Stromal cell of bone marrow (primary cell): ENCODE measurements around the gene PELI2.

Source experiments
- DNase-seq: peaks from one replicate; pipeline ENCODE4 v3.0.0-alpha.2; 2012; ENCODE audit warnings: low read depth

PELI2 gene

DNA sequence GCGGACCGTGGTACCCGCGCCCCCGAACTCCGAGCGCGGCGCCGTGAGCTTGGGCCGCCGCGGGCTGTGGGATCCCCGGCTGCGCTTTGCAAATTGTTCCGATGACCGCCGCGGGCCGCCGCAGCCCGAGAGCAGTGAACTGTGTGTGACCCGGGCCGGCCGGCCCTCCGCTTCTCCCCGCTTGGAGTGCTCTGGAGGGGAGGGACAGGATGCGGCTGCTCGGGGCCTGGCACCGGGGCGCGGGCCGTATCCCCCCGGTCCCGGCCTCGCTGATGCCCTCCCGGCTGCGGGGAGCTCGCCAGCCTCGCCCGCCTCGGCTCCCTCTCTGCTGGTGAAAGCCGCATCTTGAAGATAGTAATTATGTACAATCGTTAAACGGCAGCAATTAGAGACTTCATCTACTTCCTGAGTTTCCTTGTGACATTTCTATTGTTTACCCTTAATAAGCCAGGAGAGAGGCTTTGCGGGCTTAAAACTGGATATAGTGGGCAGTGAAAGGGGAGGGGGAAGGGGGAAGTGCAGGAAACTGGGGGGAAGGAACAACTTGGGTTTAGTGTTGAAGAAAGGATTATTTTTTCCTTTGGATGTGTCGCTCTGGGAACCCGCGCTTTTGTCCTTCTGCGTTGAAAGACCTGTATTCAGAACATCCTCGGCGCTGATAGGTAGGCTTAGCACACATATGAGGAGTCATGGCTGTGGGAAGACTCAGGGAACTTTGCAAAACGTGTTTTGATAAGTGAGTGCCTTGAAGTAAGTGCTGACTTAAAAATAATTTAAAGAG is 1.2 kb downstream of the PELI2 start:
- no peak for DNase-seq

DNA sequence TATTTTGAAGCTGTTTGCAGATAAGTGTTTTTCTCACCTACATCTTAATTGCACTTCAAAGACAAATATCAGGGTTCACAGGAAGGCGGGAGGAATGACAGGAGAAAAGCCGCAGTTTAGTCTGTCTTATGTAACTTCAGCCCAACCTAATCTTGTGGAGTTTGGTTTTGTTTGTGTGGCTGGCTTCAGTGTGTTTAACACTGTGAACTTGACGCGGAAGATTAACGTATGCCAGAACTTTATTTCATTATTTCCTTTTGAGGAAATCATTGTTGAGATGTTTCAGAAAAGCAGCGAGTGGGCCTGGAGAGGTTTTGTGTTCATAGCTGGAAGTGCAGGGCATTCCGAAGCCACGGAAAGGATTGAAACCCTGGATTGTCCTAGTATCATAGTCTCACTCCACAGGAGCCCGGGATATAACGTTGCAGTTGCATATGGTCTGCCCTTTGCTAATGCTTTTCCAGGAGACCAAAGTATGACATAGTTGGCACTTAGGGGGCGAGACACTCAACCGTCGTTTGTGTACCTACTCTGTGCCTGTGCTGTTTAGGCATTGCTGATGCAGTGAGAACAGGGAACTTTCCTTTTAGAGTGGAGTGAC is 2.0 kb downstream of the PELI2 start:
- DNase-seq, result no peak

DNA sequence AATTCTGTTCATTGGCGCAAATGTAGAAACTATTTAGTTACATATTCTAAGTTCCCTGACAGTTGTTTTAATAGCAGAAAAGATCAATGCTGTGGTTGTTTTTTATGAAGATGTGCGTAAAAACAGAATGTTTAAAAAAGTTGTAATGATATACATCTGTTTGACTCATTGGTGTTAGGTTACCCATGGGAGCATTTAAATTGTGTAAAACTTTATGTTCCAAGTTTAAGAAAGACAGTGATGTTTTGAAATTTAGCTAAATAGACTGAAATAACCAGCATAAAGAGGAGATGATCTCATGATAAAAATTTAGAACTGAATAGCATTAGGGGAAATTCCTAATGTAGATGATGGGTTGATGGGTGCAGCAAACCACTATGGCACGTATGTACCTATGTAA is 3.6 kb downstream of the PELI2 start:
- no peak for DNase-seq

DNA sequence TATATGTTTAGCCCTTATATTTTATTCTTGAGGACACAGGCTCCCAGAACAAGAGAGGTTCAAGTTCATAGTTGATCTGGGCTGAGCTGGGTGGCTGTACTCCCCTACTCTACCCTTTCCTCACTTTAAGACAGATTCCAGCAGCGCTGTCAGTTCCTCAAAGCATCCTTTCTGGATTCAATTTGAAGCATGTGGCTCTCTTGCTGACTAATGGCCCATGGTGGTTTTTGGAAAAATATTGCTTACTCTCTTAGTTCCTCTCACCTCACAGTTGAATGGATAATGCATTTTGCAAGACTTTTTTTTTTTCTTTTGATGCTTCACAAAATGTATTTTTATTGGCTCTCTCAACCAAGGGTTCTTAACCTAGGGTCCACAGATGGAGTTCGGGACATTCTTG is 4.1 kb downstream of the PELI2 start:
- DNase-seq, result no peak

DNA sequence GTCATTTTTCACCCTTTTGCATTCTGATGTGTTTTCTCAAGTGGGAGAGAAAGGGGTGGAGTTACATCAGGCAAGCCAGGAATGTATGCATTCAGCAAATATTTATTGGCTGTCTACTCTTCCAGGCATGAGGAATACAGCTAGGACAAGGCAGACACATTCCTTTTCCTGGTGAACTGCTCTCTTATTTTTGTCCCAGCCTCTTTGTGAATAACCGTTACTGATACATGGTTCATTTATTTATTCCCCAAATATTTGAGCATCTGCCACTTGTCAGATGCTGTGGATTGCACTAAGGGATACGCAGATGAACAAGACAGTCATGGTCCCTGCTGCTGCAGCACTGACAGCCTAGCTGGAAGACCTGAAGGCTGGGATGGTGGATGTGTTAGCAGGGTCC is 6.1 kb downstream of the PELI2 start:
- DNase-seq, result no peak

DNA sequence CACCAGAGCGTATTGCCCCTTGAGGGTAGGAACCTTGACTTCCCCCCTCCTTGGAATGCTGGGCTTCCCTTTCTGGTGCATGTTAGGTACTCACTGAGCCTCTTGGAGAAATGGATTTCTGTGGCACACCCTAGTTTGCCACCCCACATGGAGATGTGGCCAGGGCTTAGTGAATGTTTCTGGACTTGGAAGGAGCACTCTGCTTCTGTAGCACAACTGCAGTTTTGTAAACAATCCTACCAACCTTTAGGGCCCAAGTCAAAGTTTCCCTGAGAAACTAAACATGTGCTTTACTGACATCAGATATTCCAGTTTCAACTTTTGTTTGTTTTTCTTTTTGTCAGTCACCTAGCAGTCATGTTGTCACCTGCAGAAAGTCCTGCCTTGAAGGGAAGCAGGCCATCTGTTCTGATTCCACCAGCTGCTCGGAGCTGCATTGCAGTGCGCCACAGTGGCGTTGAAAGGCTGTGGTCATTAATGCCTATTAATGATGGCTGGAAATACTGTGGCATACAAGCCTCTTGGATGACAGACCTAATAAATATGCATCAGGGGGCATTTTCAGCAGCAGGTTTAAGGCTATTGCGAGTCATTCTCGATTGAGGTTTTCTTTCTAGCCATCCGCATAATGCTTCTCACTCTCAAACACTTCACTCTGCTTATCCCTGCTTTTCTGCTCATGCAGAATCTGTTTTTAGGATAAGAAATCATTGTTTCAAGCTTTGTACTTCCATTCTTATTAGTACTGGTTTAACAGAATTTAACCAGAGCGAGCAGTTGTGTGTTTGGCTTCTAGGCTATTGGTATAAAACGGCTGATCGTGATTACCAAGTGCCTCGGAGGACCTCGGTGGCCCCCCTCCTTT is 7.8 kb downstream of the PELI2 start:
- no peak for DNase-seq

DNA sequence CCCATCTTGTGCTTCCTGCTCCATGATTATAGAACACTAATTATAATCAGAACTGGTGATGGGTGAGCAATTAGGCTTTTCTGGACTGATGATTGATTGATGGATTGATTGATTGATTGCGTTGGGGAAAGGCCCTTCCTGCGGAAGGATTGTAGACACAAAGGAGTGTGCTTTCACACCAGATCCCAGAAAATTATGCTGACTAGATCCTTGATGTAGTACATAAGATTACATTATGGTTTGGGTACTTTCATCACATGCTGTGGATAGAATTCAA is 8.4 kb downstream of the PELI2 start:
- no peak for DNase-seq

DNA sequence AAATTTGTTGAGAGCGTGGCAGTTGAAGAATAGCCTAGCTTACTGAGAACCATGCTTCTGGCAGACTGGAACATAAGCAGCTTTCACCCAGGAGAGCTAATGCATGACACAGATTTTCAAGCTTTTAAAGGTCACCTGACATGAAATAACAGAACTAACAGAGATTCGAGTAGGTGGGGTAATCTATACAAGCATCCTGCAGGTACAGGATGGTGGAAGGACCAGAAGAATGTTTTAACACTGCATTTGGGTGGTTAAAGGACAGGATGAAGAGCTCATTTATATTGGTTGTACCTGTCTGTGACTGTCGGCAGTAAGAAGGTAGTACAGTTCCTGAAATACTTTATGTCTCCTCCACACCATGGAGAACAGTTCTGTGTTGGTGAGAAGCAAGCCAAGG is 8.9 kb downstream of the PELI2 start:
- no peak for DNase-seq

DNA sequence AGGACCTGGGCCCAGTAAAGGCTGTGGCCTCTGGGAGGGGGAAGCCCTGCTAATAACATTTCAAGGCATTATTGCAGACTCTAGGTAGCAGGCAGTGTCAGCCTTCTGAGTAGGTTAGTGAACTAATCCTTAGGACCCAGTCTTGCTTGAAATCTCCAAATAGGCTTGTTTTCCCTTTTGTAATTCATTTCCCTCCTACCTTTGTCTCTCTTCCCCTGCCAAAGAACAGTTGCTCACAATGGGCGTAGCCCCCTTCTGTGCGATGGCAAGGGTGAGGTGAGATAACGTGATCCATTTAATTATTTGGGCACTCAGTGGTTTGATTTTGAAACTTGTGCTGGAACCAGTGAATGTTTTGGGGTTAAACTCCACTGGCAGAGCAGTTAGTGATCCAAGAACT is 10.9 kb downstream of the PELI2 start:
- no peak for DNase-seq

DNA sequence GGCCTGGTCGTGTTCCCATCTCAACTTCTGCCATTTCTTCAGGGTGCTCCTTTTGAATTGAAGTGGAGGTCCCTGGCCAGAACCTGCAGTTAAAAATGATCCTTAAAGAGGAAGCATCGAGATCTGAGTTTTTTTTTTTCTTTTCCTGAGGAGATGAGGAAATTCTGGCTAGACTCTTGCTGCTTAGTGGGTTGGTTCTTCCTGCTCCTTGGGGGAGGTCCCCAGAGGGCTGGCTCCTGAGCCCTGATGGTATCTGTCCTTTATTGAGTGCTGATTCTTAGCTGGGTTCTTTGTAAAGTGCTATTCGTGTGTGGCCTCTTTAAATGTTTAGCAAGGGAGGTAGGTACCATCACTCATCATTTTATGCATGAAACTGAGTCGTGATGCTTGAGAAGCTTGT is 11.7 kb downstream of the PELI2 start:
- no peak for DNase-seq

DNA sequence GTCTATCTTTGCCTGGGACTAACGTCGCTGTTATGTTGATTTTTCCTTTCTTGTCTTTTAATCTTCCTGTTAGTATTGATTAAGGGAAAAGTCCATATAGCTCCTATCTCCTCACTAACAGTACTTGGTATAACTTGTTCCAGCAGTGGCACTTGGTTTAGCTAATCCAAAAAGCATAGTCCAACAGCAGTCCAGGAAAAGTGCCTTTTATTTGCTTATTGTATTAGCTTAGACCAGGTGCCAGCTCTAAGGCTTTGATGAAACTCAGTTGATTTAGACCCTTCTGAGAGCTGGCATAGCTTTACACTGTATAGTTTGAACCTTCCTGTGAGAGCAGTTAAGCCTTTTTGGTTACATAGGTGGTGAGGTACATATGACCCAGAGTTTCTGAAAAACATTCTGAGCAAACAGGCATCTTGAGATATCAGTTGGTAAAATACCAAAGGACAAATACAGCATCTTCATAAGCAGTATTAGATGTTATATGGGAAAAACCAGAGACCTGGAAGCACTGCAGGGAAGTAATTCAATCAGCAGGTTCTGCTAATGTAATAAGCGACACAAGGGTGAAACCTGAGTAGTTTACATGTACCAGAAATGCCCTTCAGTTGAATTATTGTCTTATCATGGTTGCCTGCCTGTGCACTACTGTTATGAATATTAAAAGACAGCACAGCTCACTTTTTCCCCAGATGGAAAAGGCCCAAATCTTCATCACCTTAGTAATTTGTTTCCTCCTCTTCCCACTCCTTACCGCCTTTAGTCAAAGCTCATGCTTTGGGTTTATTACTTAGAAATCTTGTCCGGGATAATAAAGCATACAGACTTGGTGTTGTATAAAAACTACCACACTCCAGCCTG is 13.0 kb downstream of the PELI2 start:
- no peak for DNase-seq

DNA sequence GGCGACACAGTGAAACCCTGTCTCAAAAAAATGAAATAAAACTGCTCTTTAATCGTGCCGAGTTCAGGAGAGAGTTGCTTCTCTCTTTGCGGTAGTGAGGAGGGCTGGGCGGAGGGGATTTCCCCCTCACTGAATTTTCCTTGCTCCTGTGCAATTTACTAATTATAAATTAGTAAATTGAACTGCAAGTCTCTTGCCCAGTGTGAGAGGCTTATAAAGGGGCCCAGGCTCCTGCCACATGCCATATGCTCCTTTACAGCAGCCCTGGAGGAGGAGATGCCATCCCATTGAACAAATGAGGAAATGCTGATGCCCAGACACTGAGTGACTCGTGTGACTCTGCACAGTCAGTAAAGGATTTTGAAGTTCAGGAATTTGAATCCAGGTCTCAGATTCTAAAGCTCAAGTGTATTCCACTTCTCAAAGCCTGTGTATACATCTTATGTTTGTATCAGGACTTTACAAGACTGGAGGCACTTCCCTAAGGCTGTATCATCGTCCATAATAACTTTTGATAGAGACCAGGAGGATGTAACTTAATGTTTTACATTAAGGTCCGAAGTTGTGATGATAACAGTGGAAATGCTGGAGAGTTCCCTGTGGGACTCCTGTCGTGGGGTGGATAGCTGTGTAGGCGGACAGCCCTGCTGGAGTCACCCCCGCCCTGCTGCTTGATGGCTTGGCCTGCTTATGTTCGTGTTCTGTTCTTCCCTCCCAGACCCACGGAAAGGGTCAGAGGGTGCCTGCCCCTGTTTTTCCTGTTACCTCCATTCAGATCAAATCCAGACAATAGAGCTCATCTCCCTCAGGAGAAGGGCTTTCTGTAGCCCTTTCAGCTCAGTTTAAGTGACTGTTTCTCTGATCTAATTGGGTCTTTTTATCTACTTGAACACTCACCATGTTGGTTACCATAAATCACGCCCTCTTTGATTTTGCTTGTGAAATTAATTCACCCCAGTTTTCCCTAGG is 13.9 kb downstream of the PELI2 start:
- no peak for DNase-seq

DNA sequence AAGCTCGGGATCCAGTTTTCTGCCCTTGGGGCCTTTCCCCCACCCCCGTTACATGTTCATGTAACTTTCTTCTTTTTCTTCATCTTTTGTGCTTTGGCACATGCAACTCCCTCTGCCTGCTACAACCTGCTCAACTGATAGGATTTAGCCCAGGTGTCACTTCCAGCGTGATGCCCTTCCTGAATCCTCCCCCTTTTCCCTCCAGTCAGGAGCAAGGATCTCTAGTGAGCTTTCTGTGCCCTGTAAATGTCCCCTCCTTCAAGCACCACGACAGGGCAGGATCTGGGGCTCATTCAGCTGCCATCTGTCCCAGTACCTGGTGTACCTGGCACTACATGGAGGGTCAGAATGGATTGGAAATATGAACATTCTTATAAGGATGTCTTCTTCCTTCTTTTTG is 15.3 kb downstream of the PELI2 start:
- DNase-seq, result no peak

DNA sequence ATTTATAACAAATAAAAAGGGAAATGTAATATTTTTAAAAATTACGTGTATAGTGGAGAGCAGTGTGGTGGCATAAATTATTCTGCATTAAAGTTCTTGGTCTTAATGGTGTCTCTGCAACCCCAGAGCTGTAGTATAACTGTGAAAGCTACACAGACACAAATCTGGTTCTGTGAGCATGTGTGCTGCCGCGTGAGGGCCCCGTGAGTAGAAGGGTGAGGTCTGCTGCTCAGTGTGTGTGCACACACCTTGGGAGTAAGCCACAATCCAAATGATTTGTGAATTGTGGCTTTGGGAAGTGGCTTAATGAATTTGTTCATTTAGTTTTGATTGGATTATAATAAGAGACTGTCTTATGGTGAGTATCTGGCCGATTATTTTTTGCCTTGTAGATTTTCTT is 16.8 kb downstream of the PELI2 start:
- no peak for DNase-seq

DNA sequence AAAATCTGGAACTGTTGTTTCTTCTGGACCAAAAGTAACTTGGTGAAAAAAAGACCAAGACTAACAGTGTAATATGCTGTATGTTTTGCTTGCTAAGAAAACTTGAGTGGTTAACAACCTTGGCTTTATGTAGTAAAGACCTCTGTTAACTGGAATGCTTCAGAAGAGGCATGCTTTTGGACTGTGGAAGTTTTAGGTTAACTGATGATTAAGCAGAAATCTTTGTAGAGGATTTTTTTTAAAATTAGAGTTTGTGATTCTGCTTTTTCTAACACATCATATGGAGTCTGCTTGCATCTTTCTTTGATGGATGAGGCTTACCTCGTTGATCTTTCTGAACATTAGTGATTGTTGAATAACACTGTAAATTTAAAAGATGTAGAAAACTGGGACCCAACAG is 17.5 kb downstream of the PELI2 start:
- DNase-seq, result no peak

DNA sequence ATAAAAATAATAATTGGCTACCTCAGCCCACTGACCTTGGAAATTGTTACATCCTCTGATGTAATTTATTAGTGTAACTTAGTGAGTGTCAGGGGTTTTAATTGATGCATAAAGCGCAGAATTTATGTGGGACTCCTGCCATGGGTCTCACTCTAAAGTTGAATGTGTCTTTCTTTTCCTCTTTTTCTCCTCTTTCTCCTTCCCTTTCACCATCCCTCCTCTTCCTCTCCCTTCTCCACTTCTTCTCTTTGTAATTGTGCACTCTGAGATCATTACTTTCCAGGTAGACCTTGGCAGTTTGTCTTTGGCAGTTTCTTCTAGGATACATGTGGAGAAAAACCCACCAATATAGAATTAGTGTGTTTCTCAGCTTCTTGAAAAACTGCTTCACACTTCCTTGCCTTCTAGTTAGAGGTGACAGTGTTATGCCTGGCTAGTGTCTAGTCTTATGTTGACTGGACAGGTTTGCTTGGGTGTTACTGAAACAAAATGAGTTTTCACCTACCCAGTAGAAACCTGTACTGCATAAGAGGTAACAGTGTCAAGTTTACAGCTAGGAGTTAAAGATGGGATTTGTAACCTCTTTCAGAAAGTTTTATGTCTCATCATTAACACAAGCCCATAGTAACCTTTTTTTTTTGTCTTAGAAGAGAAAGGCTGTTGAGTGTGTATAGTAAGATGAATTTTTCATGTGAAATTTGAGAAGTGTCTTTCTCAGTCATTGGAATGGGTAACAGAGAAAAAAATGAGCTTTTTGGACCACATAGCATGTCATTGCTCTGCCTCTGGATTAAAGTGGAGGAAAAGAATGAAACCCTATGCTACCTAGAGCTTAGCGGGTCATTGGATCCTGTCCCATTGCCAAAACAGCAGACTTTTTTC is 18.6 kb downstream of the PELI2 start:
- no peak for DNase-seq

DNA sequence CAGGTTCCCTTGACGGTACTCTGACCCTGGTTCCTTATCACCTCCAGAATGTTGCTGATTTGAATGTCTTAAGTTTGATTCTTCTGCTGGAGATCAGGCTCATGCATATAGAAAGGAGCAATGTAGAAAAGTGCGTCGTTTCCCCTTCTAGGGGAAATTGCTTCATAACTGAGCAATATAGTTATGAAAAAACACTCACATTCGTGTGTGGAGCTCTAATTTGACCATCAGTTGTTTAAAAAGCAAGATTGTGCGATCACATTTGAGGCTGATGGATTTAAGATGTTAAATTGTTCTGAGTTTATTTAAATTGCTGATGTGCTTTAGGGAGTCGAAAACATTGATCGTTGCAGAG is 19.2 kb downstream of the PELI2 start:
- no peak for DNase-seq

DNA sequence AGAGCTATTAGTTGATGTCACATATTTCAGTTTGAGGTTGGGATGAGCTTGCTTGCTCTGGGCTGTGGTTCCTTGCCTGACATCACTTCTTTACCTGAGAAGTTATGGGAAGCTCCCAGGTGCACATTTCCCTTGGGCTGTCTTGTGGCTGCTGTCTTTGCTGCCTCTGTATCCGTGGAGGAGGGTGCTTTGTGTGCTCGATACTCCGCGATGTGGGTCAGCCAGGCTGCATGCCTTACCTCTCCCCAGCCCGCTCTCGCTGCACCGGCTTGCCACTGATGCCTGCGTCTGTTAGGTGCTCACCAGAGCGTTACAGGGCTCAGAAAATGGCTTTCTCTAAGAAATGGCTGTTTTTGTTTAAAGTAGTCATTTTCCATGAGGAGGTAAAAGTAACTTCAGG is 19.6 kb downstream of the PELI2 start:
- DNase-seq, result no peak

DNA sequence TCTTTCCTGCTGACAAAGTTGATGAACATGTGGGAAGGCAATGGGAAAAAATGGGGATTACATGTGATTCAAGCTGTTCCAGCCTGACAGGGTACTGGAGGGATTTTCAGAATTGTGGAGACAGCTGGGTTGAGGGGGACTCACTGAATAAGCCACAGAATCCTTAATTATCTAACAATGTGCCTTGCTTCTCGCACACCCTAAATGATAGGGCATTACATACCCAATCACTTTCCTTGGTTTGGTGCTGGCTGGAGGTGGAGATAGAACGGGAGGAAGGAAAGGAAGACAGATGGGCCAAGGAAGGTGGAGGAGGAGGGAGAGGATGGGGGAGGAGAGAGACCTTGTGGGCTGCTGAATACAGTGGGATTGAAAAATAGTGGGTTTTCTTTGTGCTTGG is 20.7 kb downstream of the PELI2 start:
- no peak for DNase-seq

DNA sequence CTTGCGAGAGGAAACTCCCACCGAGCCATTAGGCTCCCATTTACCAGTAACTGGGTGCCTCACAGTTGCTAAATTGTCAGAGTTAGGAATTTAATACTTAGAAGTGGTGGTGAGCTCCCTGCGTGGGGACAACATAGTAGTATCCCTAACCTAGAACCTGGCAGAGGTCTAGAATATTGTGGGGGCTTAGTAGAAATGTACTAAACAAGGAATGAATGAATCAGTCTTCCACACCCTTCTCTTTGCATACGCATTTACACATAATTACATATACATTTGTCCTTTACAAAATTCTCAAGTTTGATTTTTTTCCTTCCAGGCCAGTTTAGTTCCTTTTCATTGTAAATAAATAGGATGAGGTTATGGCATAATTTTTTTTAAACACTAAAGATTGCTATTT is 24.1 kb downstream of the PELI2 start:
- no peak for DNase-seq
